HFF-Myc (cell line): ENCODE results near the gene ZNF19.

Experiments
- DNase-seq: peaks from one replicate; pipeline ENCODE4 v3.0.0-alpha.2; 2011; ENCODE audit warnings: low read depth; ENCODE audit errors: extremely low read depth
- H3K4me3 ChIP-seq: replicated peaks from 2 replicates; pipeline ENCODE4 v1.5.1; 2011; ENCODE audit warnings: low read depth, mild to moderate bottlenecking, control low read depth, low read length
- TF ChIP-seq, protein P1 (sequence below): IDR thresholded peaks from 2 replicates; pipeline ENCODE4 v1.5.1; 2012; ENCODE audit warnings: mild to moderate bottlenecking, low read depth, low read length, control low read depth; ENCODE audit errors: missing control alignments

Gene ZNF19

DNA sequence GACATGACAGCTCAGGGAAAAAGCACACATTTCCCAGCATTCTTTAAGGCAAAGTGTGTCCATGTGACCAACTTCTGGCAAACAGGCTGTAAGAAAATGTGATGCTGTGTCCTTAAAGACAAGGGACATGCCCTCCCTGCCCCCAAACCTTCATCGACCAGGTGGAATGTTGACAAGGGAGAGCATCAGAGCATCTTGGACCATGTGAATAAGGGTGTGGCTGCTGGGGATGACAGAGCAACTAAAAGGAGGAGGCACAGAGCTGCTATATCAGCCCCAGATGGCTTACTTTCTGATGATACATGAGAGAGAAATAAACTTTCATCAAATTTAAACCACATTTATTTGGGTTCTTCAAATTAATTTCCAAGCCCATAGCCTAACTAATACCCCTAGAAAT, 24.9 kb downstream of the ZNF19 start:
- TF ChIP-seq, protein P1, sequence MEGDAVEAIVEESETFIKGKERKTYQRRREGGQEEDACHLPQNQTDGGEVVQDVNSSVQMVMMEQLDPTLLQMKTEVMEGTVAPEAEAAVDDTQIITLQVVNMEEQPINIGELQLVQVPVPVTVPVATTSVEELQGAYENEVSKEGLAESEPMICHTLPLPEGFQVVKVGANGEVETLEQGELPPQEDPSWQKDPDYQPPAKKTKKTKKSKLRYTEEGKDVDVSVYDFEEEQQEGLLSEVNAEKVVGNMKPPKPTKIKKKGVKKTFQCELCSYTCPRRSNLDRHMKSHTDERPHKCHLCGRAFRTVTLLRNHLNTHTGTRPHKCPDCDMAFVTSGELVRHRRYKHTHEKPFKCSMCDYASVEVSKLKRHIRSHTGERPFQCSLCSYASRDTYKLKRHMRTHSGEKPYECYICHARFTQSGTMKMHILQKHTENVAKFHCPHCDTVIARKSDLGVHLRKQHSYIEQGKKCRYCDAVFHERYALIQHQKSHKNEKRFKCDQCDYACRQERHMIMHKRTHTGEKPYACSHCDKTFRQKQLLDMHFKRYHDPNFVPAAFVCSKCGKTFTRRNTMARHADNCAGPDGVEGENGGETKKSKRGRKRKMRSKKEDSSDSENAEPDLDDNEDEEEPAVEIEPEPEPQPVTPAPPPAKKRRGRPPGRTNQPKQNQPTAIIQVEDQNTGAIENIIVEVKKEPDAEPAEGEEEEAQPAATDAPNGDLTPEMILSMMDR = no peak
- H3K4me3 ChIP-seq = no peak overlapping the region
- DNase-seq = no peak

DNA sequence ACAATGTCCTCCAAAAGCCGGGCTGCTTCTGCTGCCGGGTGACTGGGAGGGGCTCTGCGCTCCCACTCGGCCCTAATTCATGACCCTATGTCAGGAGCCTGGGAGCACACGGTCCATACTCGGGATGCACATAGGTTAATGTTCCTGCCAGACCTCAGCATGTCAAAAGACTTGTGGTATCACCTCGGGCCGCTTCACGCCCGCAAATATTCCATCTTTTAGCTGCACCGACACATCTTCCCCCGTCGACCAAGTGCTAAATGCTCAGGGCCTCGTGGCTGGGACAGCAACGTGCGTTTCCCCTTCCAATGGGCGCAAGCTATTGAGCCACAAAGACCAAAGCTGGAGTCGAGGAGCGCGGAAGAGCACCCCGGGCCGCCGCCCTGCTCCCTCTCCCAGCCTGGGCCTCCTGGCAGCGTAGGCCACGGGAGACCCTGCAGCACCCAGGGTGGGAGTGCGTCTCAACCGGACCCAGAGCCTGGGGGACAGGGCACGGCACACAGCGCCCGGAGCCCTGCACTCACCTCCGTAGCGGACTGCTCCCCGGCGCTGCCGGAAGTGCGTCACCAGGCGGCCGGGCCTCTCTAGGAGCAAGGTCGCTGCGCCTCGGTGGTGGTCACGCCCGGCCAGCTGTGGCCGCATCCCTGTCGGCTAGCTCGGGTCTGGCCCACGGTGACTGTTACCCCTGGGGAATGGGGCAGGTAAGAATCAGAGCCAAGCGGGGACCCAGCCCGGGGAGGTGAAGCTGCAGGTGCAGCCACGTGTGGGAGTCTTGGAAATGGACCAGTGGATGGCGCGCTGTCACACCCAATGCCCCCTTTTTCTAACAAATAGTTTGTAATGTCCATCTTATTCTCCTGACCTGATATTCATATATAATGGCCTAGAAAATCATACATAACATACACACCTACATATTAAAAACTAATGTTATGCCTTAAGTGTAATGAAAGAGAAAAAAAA, 27.2 kb downstream of the ZNF19 start, which contains the start of gene ZNF23:
Gene ZNF23 (minus strand): TSS at position 562 of the 963 bp plus-strand sequence. CDS start 5,451 bp downstream, outside the sequence.
- TF ChIP-seq, protein P1 = no peak
- peak within 1 kb of the TSS; percentile 98 for H3K4me3 ChIP-seq
- DNase-seq = no peak

DNA sequence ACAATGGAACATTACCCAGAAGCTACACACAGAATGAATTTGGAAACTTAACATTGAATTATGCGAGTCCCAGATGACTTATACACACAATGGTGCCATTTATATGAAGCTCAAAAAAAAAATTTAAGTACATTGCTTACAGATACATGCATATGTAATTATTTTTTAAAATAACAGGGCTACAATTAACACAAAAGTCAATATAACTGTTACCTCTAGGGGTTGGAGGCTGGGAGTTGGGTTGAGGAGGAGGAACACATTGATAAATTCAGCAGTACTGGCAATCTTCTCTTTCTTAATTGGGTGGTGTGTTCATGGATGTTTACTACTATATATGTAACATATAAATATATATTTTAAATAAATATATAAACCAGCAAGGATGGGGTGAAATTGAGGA, 28.2 kb downstream of the ZNF19 start:
- TF ChIP-seq, protein P1 = no peak
- peak overlapping the region; percentile 98 for H3K4me3 ChIP-seq
- DNase-seq = no peak

DNA sequence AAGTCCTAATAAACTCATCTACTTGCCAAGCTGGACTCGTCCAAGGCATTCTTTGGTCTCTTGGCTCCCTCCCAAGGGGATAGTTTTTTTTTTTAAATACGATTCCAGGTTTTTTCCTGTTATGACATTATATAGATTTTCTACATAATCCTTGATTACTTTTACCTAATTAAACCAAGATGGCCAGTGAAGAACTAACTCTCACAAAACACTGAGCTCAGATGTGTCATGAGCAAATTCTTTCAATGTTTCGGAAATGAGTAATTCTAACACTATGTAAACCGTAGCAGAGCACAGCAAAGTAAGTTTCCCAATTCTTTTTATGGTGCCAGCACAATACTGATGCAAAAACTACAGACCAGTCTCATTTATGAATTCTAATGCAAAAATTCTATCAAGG, 28.9 kb downstream of the ZNF19 start:
- peak; percentile 79 for DNase-seq
- peak overlapping the region; percentile 98 for H3K4me3 ChIP-seq
- TF ChIP-seq, protein P1 = no peak

DNA sequence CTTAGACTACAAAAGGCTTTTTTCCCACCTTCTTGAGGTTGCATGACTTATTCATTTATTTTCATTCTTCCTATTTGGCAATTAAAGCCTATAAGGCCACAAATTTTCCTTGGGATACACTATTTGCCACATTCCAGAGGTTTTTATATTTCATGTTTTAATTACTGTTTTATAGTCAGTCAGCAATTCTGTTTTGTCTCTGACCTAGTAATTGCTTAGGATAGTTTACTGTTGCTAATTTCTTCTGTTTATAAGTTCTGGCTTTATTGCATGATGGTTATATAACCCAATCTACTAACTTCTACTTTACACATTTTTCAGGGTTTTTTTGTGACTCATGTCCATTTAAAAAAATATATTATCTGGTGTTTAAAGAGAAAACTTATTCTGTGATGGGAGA, 29.6 kb downstream of the ZNF19 start:
- DNase-seq = no peak
- H3K4me3 ChIP-seq = peak overlapping the region; percentile 98
- TF ChIP-seq, protein P1 = no peak

DNA sequence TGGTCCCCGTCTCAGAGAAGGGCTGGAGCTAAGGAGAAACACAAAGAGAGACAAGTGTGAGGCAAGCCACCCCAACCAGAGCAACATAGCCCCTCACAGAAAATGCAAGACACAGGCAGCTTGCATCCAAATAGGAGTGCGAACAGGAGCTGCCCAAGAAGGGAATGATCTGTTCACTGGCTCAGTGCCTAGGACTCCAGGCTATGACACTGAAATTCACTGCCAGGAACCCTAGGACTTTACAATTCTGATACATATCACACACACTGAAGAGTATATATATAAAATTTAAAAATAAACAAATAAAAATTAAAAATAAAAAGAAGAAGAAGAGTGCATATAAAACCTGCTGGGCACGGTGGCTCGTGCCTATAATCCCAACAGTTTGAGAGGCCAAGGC, 32.3 kb downstream of the ZNF19 start:
- DNase-seq = no peak
- TF ChIP-seq, protein P1 = no peak
- no peak overlapping the region for H3K4me3 ChIP-seq

DNA sequence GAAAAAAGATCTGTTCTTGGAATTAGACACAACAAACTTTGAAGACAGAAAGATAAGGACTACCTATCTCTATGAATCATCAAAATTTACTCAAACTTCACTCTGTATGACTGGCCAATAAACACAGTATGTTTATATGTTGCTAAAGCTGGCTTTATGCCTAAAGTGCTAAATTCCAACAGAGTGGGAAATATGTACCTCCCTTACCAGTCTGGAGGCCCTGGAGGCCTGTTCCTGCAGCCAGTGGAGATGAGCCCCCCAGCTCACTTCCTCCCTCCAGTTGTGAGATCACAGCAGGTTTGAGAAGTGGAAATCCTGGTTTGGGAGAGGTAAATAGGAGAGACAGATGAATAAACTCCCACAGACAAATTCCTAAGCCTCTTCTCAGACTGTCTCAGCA, 36.1 kb downstream of the ZNF19 start:
- no peak for DNase-seq
- TF ChIP-seq, protein P1 = no peak
- no peak overlapping the region for H3K4me3 ChIP-seq
